ENCODE data around the gene SMIM5.
A peak's percentile ranks its signal among the peaks of the same experiment; 100 is the strongest.

Gene SMIM5

DNA sequence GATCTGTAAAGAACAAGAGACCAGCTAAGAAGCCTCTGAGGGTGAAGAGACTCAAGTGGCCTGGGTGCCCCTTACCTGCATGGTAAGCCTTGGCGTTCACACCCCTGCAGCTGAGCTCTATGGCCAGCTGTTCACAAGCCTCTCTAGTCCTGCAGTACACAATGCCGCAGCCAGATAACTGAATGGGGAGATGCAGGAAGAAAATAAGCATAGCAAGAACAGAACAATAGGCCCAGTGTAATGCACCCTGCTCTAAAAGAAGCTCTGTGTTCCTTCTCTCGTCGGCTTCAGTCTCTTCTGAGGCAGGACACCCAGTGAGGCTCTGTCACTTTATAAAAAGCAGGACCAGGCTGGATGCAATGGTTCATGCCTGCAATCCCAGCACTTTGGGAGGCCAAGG, 28.3 kb downstream of the SMIM5 start:
- Histone ChIP-seq H3K18ac (ENCODE audit: low read length) (no peak overlapping the region), H3K79me2 (ENCODE audit: control insufficient read depth, insufficient read depth, low read length, poor library complexity) (no peaks in the 10 kb centered on the region), H3K14ac (ENCODE audit: low read length) (no peak overlapping the region), H2BK5ac (ENCODE audit: low read depth, low read length, poor library complexity) (no peak overlapping the region), H2BK12ac (ENCODE audit: low read length) (no peak overlapping the region), H3K79me1 (ENCODE audit: low read length) (no peaks in the 10 kb centered on the region), H3K4ac (ENCODE audit: low read depth, low read length) (no peak overlapping the region), H3K36me3 (ENCODE audit: control insufficient read depth in 1 of 2, insufficient read depth in 2 of 2, low read length in 2 of 2) (peaks cover 20 to 33% of the 10 kb centered on the region in 2 experiments), H2AK5ac (ENCODE audit: low read length) (no peak overlapping the region), H3K27me3 (ENCODE audit: insufficient read depth, low read length) (no peaks in the 10 kb centered on the region), H3K9me3 (ENCODE audit: insufficient read depth, low read depth, low read length) (no peaks in the 10 kb centered on the region), H3K9ac (ENCODE audit: low read length) (no peak overlapping the region), H3K27ac (ENCODE audit: low read depth, low read length) (no peak overlapping the region), H2AFZ (ENCODE audit: insufficient read depth, low read length, poor library complexity) (no peak overlapping the region), H3K4me3 (ENCODE audit: low read depth, low read length) (no peak overlapping the region), H3K4me1 (ENCODE audit: control insufficient read depth in 1 of 2, insufficient read depth in 2 of 2, low read length in 2 of 2) (peaks cover 5% of the 10 kb centered on the region in 2 experiments), H2BK120ac (ENCODE audit: insufficient read depth, low read length, poor library complexity) (no peak overlapping the region), H3K4me2 (ENCODE audit: low read length) (no peak overlapping the region), H4K8ac (ENCODE audit: low read depth, low read length) (no peak overlapping the region), H4K91ac (ENCODE audit: low read depth, low read length) (no peak overlapping the region), H3K23ac (ENCODE audit: low read length) (no peak overlapping the region), H4K12ac (ENCODE audit: low read depth, low read length) (no peak overlapping the region)
- WGBS (ENCODE audit: extremely low coverage, insufficient coverage, insufficient read length), result no CpG with 5 or more reads among the region's 4 CpGs
- DNase-seq, result no peak

- H4K8ac ChIP-seq (ENCODE audit: low read depth, low read length), result no peak overlapping the region
- H3K9me3 ChIP-seq (ENCODE audit: insufficient read depth, low read depth, low read length), result no peaks in the 10 kb centered on the region
- H3K27ac ChIP-seq (ENCODE audit: low read depth, low read length), result no peak overlapping the region
- no peak for DNase-seq
- no CpG with 5 or more reads among the region's 9 CpGs for WGBS (ENCODE audit: extremely low coverage, insufficient coverage, insufficient read length)
- no peak overlapping the region for H2BK120ac ChIP-seq (ENCODE audit: insufficient read depth, low read length, poor library complexity)
- H3K18ac ChIP-seq (ENCODE audit: low read length), result no peak overlapping the region
- no peak overlapping the region for H3K14ac ChIP-seq (ENCODE audit: low read length)
- H3K23ac ChIP-seq (ENCODE audit: low read length), result no peak overlapping the region
- no peak overlapping the region for H4K91ac ChIP-seq (ENCODE audit: low read depth, low read length)
- H3K79me2 ChIP-seq (ENCODE audit: control insufficient read depth, insufficient read depth, low read length, poor library complexity), result peaks cover 6% of the 10 kb centered on the region
- no peak overlapping the region for H3K9ac ChIP-seq (ENCODE audit: low read length)
- no peak overlapping the region for H2BK5ac ChIP-seq (ENCODE audit: low read depth, low read length, poor library complexity)
- peaks cover 5% of the 10 kb centered on the region in 2 experiments for H3K4me1 ChIP-seq (ENCODE audit: control insufficient read depth in 1 of 2, insufficient read depth in 2 of 2, low read length in 2 of 2)
- no peak overlapping the region for H2AK5ac ChIP-seq (ENCODE audit: low read length)
- no peak overlapping the region for H3K4me2 ChIP-seq (ENCODE audit: low read length)
- peaks cover 7% of the 10 kb centered on the region for H3K79me1 ChIP-seq (ENCODE audit: low read length)
- no peak overlapping the region for H2AFZ ChIP-seq (ENCODE audit: insufficient read depth, low read length, poor library complexity)
- no peak overlapping the region for H2BK12ac ChIP-seq (ENCODE audit: low read length)
- H3K4me3 ChIP-seq (ENCODE audit: low read depth, low read length), result no peak overlapping the region
- peaks cover 20 to 26% of the 10 kb centered on the region in 2 experiments for H3K36me3 ChIP-seq (ENCODE audit: control insufficient read depth in 1 of 2, insufficient read depth in 2 of 2, low read length in 2 of 2)
- H4K12ac ChIP-seq (ENCODE audit: low read depth, low read length), result no peak overlapping the region
- no peak overlapping the region for H3K4ac ChIP-seq (ENCODE audit: low read depth, low read length)
- no peaks in the 10 kb centered on the region for H3K27me3 ChIP-seq (ENCODE audit: insufficient read depth, low read length)
Measured at GRCh38 chr17:75662511-75662910, 29.3 kb downstream of the SMIM5 start.

GRCh38 chr17:75664099-75664549, 30.9 kb downstream of the SMIM5 start:
- Histone ChIP-seq H3K4me3 (ENCODE audit: low read depth, low read length) (no peak overlapping the region), H3K9ac (ENCODE audit: low read length) (no peak overlapping the region), H3K79me1 (ENCODE audit: low read length) (peaks cover 8% of the 10 kb centered on the region), H3K27ac (ENCODE audit: low read depth, low read length) (no peak overlapping the region), H2AK5ac (ENCODE audit: low read length) (no peak overlapping the region), H3K23ac (ENCODE audit: low read length) (no peak overlapping the region), H4K12ac (ENCODE audit: low read depth, low read length) (no peak overlapping the region), H3K4me1 (ENCODE audit: control insufficient read depth in 1 of 2, insufficient read depth in 2 of 2, low read length in 2 of 2) (peaks cover 5% of the 10 kb centered on the region in 2 experiments), H3K14ac (ENCODE audit: low read length) (no peak overlapping the region), H3K27me3 (ENCODE audit: insufficient read depth, low read length) (no peaks in the 10 kb centered on the region), H2BK120ac (ENCODE audit: insufficient read depth, low read length, poor library complexity) (no peak overlapping the region), H3K4ac (ENCODE audit: low read depth, low read length) (no peak overlapping the region), H3K9me3 (ENCODE audit: insufficient read depth, low read depth, low read length) (no peaks in the 10 kb centered on the region), H4K91ac (ENCODE audit: low read depth, low read length) (no peak overlapping the region), H2AFZ (ENCODE audit: insufficient read depth, low read length, poor library complexity) (no peak overlapping the region), H3K79me2 (ENCODE audit: control insufficient read depth, insufficient read depth, low read length, poor library complexity) (peaks cover 7% of the 10 kb centered on the region), H4K8ac (ENCODE audit: low read depth, low read length) (no peak overlapping the region), H2BK5ac (ENCODE audit: low read depth, low read length, poor library complexity) (no peak overlapping the region), H2BK12ac (ENCODE audit: low read length) (no peak overlapping the region), H3K36me3 (ENCODE audit: control insufficient read depth in 1 of 2, insufficient read depth in 2 of 2, low read length in 2 of 2) (peaks cover 22 to 23% of the 10 kb centered on the region in 2 experiments), H3K4me2 (ENCODE audit: low read length) (no peak overlapping the region), H3K18ac (ENCODE audit: low read length) (no peak overlapping the region)
- WGBS (ENCODE audit: extremely low coverage, insufficient coverage, insufficient read length), result no CpG with 5 or more reads among the region's 3 CpGs
- DNase-seq, result no peak

- peaks cover 21 to 27% of the 10 kb centered on the region in 2 experiments for H3K36me3 ChIP-seq (ENCODE audit: control insufficient read depth in 1 of 2, insufficient read depth in 2 of 2, low read length in 2 of 2)
- no peaks in the 10 kb centered on the region for H3K27me3 ChIP-seq (ENCODE audit: insufficient read depth, low read length)
- H3K4me1 ChIP-seq (ENCODE audit: control insufficient read depth in 1 of 2, insufficient read depth in 2 of 2, low read length in 2 of 2), result peaks cover 5% of the 10 kb centered on the region in 2 experiments
- H2BK120ac ChIP-seq (ENCODE audit: insufficient read depth, low read length, poor library complexity), result no peak overlapping the region
- H4K8ac ChIP-seq (ENCODE audit: low read depth, low read length), result peak overlapping the region; percentile 80
- no peak overlapping the region for H2AK5ac ChIP-seq (ENCODE audit: low read length)
- no peak overlapping the region for H3K9ac ChIP-seq (ENCODE audit: low read length)
- no peak for DNase-seq
- peaks cover 8% of the 10 kb centered on the region for H3K79me1 ChIP-seq (ENCODE audit: low read length)
- no peak overlapping the region for H3K4me3 ChIP-seq (ENCODE audit: low read depth, low read length)
- no peak overlapping the region for H2BK12ac ChIP-seq (ENCODE audit: low read length)
- no peaks in the 10 kb centered on the region for H3K9me3 ChIP-seq (ENCODE audit: insufficient read depth, low read depth, low read length)
- no peak overlapping the region for H3K27ac ChIP-seq (ENCODE audit: low read depth, low read length)
- H3K14ac ChIP-seq (ENCODE audit: low read length), result no peak overlapping the region
- H4K91ac ChIP-seq (ENCODE audit: low read depth, low read length), result no peak overlapping the region
- peak overlapping the region; percentile 85 for H4K12ac ChIP-seq (ENCODE audit: low read depth, low read length)
- H3K79me2 ChIP-seq (ENCODE audit: control insufficient read depth, insufficient read depth, low read length, poor library complexity), result peaks cover 7% of the 10 kb centered on the region
- no CpG with 5 or more reads among the region's 10 CpGs for WGBS (ENCODE audit: extremely low coverage, insufficient coverage, insufficient read length)
- no peak overlapping the region for H2BK5ac ChIP-seq (ENCODE audit: low read depth, low read length, poor library complexity)
- no peak overlapping the region for H3K4ac ChIP-seq (ENCODE audit: low read depth, low read length)
- no peak overlapping the region for H2AFZ ChIP-seq (ENCODE audit: insufficient read depth, low read length, poor library complexity)
- peak overlapping the region; percentile 93 for H3K4me2 ChIP-seq (ENCODE audit: low read length)
- H3K18ac ChIP-seq (ENCODE audit: low read length), result no peak overlapping the region
- H3K23ac ChIP-seq (ENCODE audit: low read length), result no peak overlapping the region
Measured at GRCh38 chr17:75665981-75666380, 32.7 kb downstream of the SMIM5 start.

All from trophoblast cell (in vitro differentiated cells and primary cell).